ENCODE results near the gene HLX.

GRCh38 chr1:220838578-220838977 lies 40.7 kb upstream of the HLX start:
- TF ChIP-seq CTCF (IDR thresholded peaks at IDR 0.05) = no peak
- TF ChIP-seq POLR2A (IDR thresholded peaks at IDR 0.05) = no peak

Data from right lobe of liver (tissue), 4 donors.